ENCODE results near the gene LMO3. TPM values are rescaled to one million over a fixed set of nuclear protein-coding genes. Genes with fewer than 3 reads are reported as not detected.

The LMO3 gene
- total RNA-seq, 4 donors from 2014 or later = 54.8 to 179 (median 117) TPM

GRCh38 chr12:16564675-16565074 lies 41.3 kb downstream of the LMO3 start:
- no peak for TF ChIP-seq CTCF (IDR thresholded peaks at IDR 0.05; ENCODE audit: low read depth)

DNA sequence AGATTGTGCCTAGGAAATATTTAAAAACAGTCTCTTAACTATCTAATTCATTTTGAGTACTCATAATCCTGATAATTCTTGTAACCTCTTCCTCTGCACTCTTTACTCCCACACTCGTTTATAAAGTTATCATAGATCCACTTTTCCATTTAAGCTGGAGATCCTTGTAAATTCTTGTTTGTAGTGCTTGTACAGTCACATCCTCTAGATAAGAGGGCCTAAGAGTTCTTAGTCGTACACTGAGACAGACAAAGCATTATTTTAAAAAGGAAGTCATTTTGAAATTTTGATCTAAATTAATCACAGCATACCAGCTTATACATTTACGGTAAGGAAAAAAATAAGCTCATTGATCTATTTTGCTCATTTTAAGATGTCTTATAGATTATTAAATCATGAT lies 42.5 kb downstream of the LMO3 start:
- TF ChIP-seq CTCF (IDR thresholded peaks at IDR 0.05; ENCODE audit: low read depth) = no peak

GRCh38 chr12:16562921-16563320 lies 43.0 kb downstream of the LMO3 start:
- TF ChIP-seq CTCF (IDR thresholded peaks at IDR 0.05; ENCODE audit: low read depth) = no peak

DNA sequence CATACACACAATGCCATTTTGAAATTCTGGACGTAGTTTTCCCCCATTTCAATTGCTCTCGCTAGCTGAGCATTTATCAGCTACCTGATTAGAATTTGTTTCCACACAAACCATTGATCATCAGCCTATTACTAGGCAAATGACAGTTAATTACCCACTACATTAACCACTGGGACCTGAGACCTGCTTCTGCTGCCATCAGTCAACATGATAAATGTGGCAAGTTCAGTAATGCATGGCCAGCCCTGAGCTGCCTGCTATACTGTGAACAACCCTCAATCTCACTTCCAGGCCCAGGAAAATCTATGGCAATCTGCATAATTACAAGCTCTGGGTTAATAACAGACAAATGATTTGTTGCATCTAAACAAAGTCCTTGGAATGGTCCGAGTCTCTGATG lies 43.5 kb downstream of the LMO3 start:
- TF ChIP-seq CTCF (IDR thresholded peaks at IDR 0.05; ENCODE audit: low read depth) = no peak

DNA sequence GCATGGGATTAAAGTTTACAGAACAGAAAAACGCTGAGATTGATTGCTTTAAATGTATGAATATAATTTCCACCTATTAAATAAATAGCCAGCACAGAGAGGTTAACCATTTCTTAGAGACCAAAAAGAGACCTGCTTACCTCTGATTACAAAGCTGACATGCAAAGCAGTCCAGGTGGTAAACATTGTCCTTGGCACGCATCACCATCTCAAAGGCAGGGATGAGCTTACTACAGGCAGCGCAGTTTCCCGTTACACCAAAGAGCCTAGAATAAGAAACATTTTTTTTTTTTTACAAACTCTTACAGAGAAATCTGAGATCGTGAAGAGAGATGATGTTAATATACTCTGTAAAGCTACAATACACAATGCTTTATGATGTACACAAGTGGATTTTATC lies 45.7 kb downstream of the LMO3 start:
- no peak for TF ChIP-seq CTCF (IDR thresholded peaks at IDR 0.05; ENCODE audit: low read depth)

GRCh38 chr12:16555630-16556029 lies 50.3 kb downstream of the LMO3 start:
- no peak for TF ChIP-seq CTCF (IDR thresholded peaks at IDR 0.05; ENCODE audit: low read depth)

GRCh38 chr12:16553457-16553856 lies 52.5 kb downstream of the LMO3 start:
- TF ChIP-seq CTCF (IDR thresholded peaks at IDR 0.05; ENCODE audit: low read depth) = no peak
